Measurements from ENCODE around the gene TBCK. TPM values are rescaled to one million over a fixed set of nuclear protein-coding genes. Genes with fewer than 3 reads are reported as not detected.

Gene TBCK
- total RNA-seq, 1 experiment from 2014 or later = 28.6 TPM

DNA sequence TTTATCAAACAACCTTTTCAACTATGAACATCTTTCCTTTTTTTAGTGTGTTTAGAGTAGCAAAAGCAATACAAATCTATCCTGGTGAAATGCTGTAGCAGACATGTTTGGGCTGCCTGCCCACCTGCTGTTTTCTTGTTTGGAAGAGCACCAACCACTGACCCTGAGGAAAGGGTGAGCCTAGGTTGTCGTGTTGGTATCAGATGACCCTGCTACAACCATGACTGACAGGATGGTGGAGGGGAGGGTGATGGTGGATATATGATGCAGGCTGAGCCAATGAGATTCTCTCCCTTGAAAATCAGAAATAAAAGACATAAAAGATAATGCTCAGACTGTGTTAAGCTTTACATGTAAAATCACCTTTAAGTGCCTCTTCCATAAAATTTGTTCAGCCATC lies 219.6 kb downstream of the TBCK start:
- peaks cover 11% of the 10 kb centered on the region for H3K9me3 Mint-ChIP-seq
- ChIA-PET CTCF (no interaction called here), POLR2A (no interaction called here)
- TF ChIP-seq, protein P1, sequence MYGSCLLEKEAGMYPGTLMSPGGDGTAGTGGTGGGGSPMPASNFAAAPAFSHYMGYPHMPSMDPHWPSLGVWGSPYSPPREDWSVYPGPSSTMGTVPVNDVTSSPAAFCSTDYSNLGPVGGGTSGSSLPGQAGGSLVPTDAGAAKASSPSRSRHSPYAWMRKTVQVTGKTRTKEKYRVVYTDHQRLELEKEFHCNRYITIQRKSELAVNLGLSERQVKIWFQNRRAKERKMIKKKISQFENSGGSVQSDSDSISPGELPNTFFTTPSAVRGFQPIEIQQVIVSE (CRISPR knock-in tag; IDR thresholded peaks at IDR 0.05; ENCODE audit: borderline replicate concordance) = no peak
- TF ChIP-seq NFE2L1 (CRISPR knock-in tag; IDR thresholded peaks at IDR 0.05) (no peak), GTF2I (CRISPR knock-in tag; conservative IDR thresholded peaks at IDR 0.05) (no peak), ZNF232 (CRISPR knock-in tag; IDR thresholded peaks at IDR 0.05) (no peak), ESRRA (CRISPR knock-in tag; IDR thresholded peaks at IDR 0.05; ENCODE audit: borderline replicate concordance) (no peak), TEAD1 (CRISPR knock-in tag; IDR thresholded peaks at IDR 0.05) (no peak), NFYB (CRISPR knock-in tag; conservative IDR thresholded peaks at IDR 0.05; ENCODE audit: low read depth) (no peak), ZBTB21 (CRISPR knock-in tag; IDR thresholded peaks at IDR 0.05; ENCODE audit: borderline replicate concordance) (no peak), OVOL2 (CRISPR knock-in tag; IDR thresholded peaks at IDR 0.05; ENCODE audit: borderline replicate concordance) (no peak), ZNF317 (CRISPR knock-in tag; IDR thresholded peaks at IDR 0.05; ENCODE audit: borderline replicate concordance, low read depth) (no peak), RORB (CRISPR knock-in tag; IDR thresholded peaks at IDR 0.05) (no peak), GABPB1 (CRISPR knock-in tag; IDR thresholded peaks at IDR 0.05) (no peak), FOXJ3 (CRISPR knock-in tag; IDR thresholded peaks at IDR 0.05; ENCODE audit: borderline replicate concordance) (no peak)
- TF ChIP-seq, protein P2, sequence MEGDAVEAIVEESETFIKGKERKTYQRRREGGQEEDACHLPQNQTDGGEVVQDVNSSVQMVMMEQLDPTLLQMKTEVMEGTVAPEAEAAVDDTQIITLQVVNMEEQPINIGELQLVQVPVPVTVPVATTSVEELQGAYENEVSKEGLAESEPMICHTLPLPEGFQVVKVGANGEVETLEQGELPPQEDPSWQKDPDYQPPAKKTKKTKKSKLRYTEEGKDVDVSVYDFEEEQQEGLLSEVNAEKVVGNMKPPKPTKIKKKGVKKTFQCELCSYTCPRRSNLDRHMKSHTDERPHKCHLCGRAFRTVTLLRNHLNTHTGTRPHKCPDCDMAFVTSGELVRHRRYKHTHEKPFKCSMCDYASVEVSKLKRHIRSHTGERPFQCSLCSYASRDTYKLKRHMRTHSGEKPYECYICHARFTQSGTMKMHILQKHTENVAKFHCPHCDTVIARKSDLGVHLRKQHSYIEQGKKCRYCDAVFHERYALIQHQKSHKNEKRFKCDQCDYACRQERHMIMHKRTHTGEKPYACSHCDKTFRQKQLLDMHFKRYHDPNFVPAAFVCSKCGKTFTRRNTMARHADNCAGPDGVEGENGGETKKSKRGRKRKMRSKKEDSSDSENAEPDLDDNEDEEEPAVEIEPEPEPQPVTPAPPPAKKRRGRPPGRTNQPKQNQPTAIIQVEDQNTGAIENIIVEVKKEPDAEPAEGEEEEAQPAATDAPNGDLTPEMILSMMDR (IDR thresholded peaks at IDR 0.05) = no peak
- TF ChIP-seq, protein P3, sequence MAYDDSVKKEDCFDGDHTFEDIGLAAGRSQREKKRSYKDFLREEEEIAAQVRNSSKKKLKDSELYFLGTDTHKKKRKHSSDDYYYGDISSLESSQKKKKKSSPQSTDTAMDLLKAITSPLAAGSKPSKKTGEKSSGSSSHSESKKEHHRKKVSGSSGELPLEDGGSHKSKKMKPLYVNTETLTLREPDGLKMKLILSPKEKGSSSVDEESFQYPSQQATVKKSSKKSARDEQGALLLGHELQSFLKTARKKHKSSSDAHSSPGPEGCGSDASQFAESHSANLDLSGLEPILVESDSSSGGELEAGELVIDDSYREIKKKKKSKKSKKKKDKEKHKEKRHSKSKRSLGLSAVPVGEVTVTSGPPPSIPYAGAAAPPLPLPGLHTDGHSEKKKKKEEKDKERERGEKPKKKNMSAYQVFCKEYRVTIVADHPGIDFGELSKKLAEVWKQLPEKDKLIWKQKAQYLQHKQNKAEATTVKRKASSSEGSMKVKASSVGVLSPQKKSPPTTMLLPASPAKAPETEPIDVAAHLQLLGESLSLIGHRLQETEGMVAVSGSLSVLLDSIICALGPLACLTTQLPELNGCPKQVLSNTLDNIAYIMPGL (CRISPR knock-in tag; IDR thresholded peaks at IDR 0.05) = no peak
- TF ChIP-seq, protein P4, sequence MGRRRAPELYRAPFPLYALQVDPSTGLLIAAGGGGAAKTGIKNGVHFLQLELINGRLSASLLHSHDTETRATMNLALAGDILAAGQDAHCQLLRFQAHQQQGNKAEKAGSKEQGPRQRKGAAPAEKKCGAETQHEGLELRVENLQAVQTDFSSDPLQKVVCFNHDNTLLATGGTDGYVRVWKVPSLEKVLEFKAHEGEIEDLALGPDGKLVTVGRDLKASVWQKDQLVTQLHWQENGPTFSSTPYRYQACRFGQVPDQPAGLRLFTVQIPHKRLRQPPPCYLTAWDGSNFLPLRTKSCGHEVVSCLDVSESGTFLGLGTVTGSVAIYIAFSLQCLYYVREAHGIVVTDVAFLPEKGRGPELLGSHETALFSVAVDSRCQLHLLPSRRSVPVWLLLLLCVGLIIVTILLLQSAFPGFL (CRISPR knock-in tag; IDR thresholded peaks at IDR 0.05; ENCODE audit: borderline replicate concordance) = no peak
- TF ChIP-seq, protein P5, sequence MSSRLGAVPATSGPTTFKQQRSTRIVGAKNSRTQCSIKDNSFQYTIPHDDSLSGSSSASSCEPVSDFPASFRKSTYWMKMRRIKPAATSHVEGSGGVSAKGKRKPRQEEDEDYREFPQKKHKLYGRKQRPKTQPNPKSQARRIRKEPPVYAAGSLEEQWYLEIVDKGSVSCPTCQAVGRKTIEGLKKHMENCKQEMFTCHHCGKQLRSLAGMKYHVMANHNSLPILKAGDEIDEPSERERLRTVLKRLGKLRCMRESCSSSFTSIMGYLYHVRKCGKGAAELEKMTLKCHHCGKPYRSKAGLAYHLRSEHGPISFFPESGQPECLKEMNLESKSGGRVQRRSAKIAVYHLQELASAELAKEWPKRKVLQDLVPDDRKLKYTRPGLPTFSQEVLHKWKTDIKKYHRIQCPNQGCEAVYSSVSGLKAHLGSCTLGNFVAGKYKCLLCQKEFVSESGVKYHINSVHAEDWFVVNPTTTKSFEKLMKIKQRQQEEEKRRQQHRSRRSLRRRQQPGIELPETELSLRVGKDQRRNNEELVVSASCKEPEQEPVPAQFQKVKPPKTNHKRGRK (CRISPR knock-in tag; IDR thresholded peaks at IDR 0.05; ENCODE audit: borderline replicate concordance) = no peak
- no peaks in the 10 kb centered on the region for H3K27me3 Mint-ChIP-seq (ENCODE audit: low read depth)
- peak; percentile 73 for ATAC-seq
- H3K4me1 Mint-ChIP-seq = peaks cover 13% of the 10 kb centered on the region
- H3K36me3 Mint-ChIP-seq = peaks cover 17% of the 10 kb centered on the region
- no peak overlapping the region for H3K4me3 Mint-ChIP-seq
- DNase-seq (ENCODE audit: low spot score) = no peak
- no peak overlapping the region for H3K27ac Mint-ChIP-seq

DNA sequence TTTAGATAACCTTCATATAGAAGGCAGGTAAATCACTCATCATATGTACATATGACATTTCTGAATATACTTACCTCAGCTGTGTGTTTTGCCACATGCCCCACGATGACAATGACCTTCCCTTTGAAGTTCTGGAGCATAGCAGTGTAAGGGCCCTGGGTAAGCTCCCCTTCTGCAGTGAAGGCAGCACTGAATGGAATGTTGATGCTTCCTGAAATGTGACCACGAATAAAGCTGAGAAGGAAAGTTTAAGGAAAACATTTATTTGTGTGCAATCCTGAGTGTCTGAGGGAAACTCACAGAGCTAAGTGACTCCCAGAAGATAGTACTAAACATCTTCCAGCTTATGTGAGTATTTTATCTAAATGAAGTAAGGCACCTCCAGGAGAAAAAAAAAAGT lies 220.6 kb downstream of the TBCK start:
- Mint-ChIP-seq H3K27ac (no peak overlapping the region), H3K27me3 (ENCODE audit: low read depth) (no peaks in the 10 kb centered on the region), H3K4me3 (no peak overlapping the region), H3K36me3 (peaks cover 28% of the 10 kb centered on the region), H3K9me3 (peaks cover 22% of the 10 kb centered on the region), H3K4me1 (peaks cover 13% of the 10 kb centered on the region)
- ChIA-PET POLR2A (no interaction called here), CTCF (no interaction called here)
- DNase-seq (ENCODE audit: low spot score) (no peak), ATAC-seq (no peak)
- TF ChIP-seq ZNF396 (CRISPR knock-in tag; IDR thresholded peaks at IDR 0.05; ENCODE audit: borderline replicate concordance) (no peak), TCF7 (CRISPR knock-in tag; IDR thresholded peaks at IDR 0.05; ENCODE audit: low read depth) (no peak), ZBTB21 (CRISPR knock-in tag; IDR thresholded peaks at IDR 0.05; ENCODE audit: borderline replicate concordance) (no peak), CREM (CRISPR knock-in tag; IDR thresholded peaks at IDR 0.05) (no peak), SMAD4 (CRISPR knock-in tag; IDR thresholded peaks at IDR 0.05) (no peak), CBFB (CRISPR knock-in tag; IDR thresholded peaks at IDR 0.05; ENCODE audit: low read depth) (no peak), FOXP1 (CRISPR knock-in tag; IDR thresholded peaks at IDR 0.05; ENCODE audit: borderline replicate concordance) (no peak), NFATC4 (CRISPR knock-in tag; IDR thresholded peaks at IDR 0.05) (no peak), TP53 (CRISPR knock-in tag; IDR thresholded peaks at IDR 0.05) (no peak)
- TF ChIP-seq, protein P6, sequence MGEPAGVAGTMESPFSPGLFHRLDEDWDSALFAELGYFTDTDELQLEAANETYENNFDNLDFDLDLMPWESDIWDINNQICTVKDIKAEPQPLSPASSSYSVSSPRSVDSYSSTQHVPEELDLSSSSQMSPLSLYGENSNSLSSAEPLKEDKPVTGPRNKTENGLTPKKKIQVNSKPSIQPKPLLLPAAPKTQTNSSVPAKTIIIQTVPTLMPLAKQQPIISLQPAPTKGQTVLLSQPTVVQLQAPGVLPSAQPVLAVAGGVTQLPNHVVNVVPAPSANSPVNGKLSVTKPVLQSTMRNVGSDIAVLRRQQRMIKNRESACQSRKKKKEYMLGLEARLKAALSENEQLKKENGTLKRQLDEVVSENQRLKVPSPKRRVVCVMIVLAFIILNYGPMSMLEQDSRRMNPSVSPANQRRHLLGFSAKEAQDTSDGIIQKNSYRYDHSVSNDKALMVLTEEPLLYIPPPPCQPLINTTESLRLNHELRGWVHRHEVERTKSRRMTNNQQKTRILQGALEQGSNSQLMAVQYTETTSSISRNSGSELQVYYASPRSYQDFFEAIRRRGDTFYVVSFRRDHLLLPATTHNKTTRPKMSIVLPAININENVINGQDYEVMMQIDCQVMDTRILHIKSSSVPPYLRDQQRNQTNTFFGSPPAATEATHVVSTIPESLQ (CRISPR knock-in tag; IDR thresholded peaks at IDR 0.05) = no peak
- TF ChIP-seq, protein P7, sequence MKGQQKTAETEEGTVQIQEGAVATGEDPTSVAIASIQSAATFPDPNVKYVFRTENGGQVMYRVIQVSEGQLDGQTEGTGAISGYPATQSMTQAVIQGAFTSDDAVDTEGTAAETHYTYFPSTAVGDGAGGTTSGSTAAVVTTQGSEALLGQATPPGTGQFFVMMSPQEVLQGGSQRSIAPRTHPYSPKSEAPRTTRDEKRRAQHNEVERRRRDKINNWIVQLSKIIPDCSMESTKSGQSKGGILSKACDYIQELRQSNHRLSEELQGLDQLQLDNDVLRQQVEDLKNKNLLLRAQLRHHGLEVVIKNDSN (CRISPR knock-in tag; IDR thresholded peaks at IDR 0.05) = no peak

Measured in WTC11 (cell line).